HG03439 (cell line): ENCODE measurements around the gene TACR1.

Experiments used
- ATAC-seq: cut with Tn5 transposase; IDR thresholded peaks from one replicate; pipeline ENCODE4 v1.9.1; 2021; ENCODE audit warnings: mild to moderate bottlenecking, moderate library complexity; ENCODE audit not compliant: unreplicated experiment

Gene TACR1

DNA sequence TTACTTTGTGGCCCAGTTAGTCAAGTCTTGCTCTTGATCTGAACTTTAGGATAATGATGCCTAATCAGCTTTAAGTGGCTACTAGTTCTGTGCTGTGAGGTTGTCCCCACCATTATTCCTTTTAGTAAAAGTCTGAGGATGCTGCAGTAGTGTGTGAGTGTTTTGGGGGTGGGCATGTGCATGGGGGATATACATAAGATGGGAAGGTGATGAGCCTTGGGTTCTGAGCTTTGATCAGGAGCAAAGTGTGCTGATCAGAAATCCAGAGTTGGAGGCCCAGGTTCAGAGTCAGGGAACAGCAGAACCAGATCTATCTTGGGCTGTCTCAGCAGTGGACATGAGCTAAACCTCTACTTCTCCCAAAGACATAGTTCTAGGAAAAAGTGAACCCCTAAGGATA, 174.1 kb downstream of the TACR1 start:
- ATAC-seq, result no peak

DNA sequence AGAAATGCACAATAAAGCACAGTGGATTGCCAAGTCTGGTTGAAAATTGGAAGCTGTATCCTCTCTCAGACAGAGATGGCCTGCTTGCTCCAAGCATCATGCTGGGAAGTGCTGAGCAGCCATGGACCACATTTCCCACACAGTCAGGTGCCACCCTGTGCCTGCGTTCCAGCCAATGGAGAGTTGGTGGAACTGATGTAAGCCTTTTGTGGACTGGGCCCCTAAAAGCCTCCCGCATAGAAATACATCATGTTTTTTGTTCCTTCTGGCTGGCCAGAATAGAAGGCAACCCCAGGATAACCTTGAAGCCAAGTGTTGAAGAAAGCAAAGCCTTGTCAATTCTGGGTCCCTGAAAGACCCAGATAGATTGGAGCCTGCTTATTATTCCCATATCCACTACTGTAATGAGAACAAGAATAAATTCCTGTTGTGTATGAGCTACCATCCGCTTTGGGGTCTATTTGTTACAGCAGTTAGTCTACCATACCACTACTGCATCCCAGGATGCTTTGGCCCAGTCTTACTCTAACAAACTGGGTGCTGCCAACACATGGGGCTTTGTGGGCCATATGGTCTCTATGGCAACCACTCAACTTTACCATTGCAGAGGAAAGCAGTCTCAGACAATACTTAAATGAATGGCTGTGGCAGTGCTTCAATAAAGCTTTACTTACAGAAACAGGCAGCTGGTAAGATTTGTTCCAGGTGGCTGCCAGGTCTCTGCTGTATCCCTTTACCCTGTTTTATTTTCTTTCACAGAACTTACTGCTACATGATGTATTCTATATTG, 175.5 kb downstream of the TACR1 start:
- no peak for ATAC-seq

DNA sequence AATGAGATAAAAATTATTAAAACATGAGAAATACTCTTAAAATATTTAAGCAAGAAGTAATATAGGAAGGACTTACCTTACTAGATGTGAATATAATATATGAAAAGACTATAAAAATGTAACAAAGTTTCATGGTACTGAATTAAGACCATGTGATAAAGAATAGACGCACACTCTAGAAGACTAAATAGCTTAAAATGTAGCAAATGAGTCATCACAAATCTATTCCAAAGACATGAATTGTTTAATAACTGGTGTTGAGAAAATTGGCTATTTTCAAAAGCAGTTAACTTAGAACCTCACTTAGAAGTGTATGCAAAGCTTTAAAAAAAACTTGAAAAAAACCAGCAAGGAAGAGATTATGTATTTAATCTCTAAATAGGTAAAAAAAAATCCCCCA, 176.8 kb downstream of the TACR1 start:
- no peak for ATAC-seq

DNA sequence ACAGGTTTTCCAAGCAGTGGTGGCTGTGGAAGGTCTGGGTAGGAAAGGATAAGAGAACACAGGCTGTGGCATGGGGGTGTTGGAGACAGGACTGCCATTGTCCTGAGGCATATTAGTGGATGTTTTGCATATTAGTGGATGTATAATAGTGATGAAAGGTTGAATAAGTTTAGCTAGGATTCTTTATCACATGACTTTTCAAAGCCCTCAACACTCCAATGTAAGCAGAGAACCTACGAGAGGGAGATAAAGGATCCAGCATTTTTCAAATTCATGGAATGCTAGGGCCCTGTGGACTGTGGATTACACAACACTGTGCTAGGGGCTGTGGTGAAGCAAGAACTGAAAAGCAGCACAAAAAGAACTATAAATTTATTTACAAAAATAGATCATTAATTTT, 177.6 kb downstream of the TACR1 start:
- no peak for ATAC-seq

DNA sequence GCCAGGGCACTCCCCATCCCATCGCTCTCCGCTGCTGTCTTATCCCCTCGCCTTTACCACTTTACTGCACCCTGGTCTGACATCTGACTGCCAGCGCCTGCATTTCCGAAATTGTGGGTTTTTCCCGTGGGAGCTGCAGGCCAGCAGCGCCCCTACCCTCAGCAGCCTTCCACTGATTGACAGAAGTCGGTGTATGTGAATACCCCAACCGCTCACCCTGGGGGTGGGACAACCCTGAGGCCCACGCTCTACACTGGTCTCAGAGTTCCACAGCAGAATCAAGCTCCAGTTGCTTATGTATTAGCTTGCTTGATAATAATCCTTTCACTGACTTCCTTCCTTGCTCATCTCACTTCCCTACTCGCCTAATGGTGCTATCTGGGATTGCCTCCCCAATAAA, 178.8 kb downstream of the TACR1 start:
- ATAC-seq, result no peak

DNA sequence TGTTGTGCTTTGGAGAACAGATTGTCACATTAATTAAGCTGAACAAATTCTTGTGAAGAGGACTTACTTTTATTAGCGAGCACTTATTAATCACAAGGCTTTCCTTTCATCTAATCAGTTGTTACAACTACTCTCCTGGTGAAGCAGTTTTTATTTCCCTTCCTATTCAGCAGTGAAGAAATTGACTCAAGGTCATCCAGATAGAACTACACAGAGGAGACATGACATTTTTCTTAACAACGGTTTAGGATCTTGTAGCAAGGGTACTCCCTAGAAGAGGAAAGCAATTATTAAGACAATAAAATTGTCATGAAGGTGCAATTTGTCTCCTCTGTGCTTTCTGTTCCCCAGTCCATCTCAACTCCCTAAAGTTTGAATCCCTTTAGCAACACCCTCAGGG, 179.5 kb downstream of the TACR1 start:
- no peak for ATAC-seq

DNA sequence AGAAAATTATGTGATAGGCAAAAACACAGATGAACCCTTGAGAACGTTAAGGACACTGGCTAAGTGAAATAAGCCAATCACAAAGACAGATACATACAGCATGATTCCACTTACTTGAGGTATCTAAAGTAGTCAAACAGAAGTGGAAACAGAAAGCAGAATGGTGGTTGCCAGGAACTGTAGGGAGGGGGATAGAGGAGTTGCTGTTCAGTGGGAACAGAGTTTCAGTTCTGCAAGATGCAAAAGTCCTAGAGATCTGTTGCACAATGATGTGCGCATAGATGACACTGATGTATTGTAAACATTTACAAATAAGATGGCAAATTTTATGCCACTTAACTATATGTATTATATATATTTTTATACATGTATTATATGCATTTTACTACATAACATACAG, 181.2 kb downstream of the TACR1 start:
- no peak for ATAC-seq

DNA sequence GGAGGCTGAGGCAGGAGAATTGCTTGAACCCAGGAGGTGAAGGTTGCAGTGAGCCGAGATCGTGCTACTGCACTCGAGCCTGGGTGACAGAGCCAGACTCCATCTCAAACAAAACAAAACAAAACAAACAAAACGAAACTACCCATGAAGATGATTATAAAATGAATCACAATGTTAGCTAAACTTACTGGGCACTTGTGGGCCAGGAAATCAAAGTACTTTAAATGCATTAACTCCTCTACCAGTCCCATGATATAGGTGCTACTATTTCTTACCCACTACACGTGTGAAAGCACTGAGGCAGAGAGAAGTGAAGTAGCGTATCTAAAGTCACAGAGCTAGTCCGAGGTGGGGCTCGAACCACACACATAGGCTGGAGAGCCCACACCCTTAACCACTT, 187.2 kb downstream of the TACR1 start:
- ATAC-seq, result no peak

DNA sequence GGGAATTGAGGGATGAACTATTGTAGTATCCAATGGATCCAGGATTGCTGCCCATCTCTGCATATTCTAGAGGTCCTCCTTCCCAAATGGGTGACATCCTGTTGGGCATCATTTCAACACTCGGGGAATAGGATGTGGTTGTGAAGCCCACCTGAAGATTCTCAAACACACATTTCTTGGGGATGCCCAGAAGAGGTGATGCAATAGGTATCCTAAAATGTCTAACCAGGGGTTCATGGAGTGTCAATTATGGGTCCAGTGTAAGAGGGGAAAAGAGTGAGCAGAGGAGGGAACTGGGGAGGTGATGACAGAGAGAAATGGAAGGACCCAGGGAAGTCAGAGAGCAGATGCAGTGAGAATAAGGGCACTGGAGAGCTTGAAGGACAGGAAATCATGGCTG, 188.7 kb downstream of the TACR1 start:
- ATAC-seq, result no peak

DNA sequence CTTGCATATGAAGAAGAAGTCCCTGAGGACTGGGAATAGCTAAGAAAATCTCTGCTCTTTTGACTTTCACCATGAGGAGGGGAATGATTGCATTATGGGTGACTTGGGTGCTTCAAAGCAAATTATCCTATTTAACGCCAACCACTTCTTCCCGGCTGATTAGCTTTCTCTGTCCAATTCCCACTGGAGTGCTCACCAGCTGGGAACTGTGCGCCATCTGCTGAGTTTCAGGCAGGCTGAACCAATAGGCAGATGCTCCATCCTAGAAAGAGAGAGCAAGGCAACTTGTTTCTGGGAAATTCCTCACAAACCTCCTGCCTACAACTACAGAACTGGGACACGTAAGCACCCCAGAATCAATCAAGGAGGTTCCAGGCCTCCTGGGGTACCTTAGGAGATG, 191.5 kb downstream of the TACR1 start:
- ATAC-seq, result no peak

DNA sequence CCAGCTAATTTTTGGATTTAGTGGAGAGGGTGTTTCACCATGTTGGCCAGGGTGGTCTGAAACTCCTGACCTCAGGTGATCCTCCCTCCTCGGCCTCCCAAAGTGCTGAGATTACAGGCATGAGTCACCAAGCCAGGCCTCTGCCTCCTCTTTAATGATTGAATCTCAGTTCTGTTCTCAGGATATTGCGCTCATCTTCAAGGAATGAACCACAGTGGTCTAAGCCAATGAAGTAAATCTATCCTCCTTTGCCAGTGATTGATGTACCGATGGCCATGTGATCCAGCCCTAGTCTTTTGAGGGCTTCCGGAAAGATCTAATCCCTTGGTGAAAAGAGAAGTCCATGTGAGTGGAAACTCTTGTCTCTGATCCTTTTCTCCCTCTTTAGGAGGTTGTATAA, 192.3 kb downstream of the TACR1 start:
- no peak for ATAC-seq

DNA sequence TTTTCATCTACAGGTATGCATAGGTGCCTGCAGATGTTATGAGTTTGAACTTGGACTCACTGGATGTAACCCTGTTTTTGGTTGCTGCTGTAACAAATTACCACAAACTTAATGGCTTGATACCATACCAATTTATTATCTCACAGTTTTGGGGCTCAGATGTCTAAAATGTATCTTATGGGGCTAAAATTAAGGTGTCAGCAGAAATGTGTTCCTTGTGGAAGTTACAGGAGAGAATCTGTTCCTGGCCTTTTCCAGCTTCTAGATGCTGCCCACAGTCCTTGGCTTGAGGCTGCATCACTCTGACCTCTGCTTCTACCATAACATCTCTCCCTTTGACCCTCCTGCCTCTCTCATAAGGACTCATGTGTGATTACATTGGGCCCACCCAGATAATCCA, 193.3 kb downstream of the TACR1 start:
- ATAC-seq, result no peak

DNA sequence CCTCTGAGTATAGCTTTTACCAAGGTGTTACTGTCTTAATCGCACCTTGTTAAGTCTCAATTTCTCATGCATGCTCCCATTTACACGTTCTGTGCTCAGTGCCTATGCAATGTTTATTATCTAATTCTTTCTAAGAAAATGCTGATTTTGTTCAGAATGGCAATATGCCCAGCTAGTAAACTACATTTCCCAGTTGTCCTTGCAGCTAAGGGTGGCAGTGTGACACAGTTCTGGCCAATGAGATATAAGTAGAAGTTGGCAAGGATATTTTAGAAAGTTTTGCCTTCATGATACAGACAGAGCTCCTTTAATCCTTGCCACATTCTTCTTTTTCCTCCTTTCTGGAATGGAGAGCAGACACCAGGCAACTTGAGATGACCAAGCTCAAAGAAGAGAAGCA, 195.5 kb downstream of the TACR1 start:
- ATAC-seq, result no peak

DNA sequence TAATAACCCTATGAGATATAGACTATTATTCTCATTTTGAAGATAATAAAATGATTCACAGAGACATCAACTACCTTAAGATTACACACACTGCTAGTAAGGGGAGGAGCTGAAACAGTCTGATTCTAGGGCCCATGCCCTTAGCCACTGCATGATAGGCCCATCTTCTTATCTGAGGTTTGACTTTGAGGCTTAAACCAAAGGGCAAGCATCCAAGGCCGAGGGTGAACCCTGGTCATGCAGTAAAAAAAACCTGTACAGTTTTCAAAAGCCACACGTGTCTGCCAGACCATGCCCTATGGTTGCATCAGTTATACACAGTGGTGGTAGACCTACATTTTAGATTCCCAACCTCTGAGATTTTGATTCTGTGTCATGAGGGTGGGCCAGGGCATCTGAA, 196.0 kb downstream of the TACR1 start:
- no peak for ATAC-seq

DNA sequence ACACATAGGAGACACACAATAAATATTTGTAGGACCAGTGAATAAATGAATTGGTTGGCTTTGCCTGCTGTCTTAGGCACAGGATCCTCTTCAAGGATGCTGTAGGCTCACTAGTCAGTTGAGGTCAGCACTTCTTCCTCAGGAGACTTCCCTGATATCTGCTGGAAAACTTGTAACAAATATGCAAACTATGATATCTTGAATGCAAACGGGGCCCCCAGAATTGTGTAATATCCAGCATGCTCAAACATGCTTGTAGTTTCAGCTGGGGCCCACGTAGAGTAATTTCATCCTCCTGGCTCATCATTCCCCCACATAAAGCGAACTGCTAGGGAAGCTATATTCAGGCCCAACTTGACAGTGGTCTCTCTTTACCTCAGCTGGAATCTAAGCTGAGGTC, 197.3 kb downstream of the TACR1 start:
- ATAC-seq, result no peak

DNA sequence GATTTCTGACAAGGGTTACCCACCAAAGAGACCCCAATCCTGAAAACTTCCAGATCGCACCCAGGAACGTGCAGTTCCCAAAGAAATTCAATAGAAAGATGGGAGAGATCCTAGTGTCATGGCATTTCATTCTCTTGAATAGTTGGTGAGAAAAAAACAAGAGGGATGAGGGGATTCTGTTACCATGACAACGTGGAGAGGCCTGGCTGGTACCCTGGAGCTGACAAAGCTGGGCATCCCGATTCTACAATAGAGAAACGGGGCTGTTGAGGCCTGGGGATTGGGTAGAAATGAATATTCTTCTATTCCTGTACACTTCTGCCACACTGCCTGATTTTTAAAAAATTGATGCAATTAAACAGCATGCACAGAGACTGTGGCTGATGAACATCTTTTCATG, 199.9 kb downstream of the TACR1 start:
- no peak for ATAC-seq
